ENCODE results near the gene JAK2. TPM values are rescaled to one million over a fixed set of nuclear protein-coding genes. Genes with fewer than 3 reads are reported as not detected.
"Not testable (repeated sequence)": the region's sequence is repeated elsewhere in the genome, so short reads cannot be mapped to it uniquely, and the experiment has no call there.

Gene JAK2
- total and polyA plus RNA-seq, 4 donors, result 5.3 to 30.5 (median 17.1) TPM

DNA sequence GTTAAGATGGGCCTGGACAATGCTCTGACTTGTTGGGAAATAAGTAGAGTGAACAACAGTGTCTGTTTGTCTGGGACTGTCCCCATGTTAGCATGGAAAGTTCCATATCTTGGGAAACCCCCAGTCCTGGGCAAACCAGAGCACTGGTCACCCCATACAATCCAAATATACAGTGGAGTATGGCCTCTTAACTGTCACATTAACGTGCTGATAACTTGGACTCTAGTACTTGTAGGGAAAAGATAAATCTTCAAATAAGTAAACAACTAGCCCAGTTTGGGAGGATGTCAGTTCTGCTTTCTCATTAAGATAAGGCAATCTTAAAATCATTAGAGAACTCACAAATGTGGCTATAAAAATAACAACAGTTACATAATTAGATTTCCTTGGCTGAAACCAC lies 47.6 kb upstream of the JAK2 start:
- Histone ChIP-seq H3K9ac (ENCODE audit: insufficient read depth in 1 of 2, low read length in 2 of 2) (no peak overlapping the region), H3K9me3 (ENCODE audit: control insufficient read depth in 4 of 4, insufficient read depth in 3 of 4, low read length in 3 of 4) (no peaks in the 10 kb centered on the region), H3K4me3 (no peak overlapping the region), H3K27me3 (ENCODE audit: control insufficient read depth in 3 of 3, insufficient read depth in 3 of 3, low read length in 2 of 3) (no peaks in the 10 kb centered on the region), H3K27ac (ENCODE audit: low read depth in 1 of 2, low read length in 1 of 2) (no peak overlapping the region), H3K4me1 (ENCODE audit: control insufficient read depth in 5 of 5, insufficient read depth in 5 of 5, low read length in 5 of 5) (peaks cover 0 to 11% (median 8%) of the 10 kb centered on the region in 5 donors), H3K36me3 (ENCODE audit: control insufficient read depth in 4 of 4, insufficient read depth in 4 of 4, low read length in 4 of 4) (no peaks in the 10 kb centered on the region)
- WGBS, 2 donors, result 13 to 15% methylated on average over 1 of the region's 1 CpG
- ATAC-seq (ENCODE audit: insufficient read depth, low FRiP score) (no peak), DNase-seq (peak in 1 of 3 donors; percentile 37)
- TF ChIP-seq, protein P1, sequence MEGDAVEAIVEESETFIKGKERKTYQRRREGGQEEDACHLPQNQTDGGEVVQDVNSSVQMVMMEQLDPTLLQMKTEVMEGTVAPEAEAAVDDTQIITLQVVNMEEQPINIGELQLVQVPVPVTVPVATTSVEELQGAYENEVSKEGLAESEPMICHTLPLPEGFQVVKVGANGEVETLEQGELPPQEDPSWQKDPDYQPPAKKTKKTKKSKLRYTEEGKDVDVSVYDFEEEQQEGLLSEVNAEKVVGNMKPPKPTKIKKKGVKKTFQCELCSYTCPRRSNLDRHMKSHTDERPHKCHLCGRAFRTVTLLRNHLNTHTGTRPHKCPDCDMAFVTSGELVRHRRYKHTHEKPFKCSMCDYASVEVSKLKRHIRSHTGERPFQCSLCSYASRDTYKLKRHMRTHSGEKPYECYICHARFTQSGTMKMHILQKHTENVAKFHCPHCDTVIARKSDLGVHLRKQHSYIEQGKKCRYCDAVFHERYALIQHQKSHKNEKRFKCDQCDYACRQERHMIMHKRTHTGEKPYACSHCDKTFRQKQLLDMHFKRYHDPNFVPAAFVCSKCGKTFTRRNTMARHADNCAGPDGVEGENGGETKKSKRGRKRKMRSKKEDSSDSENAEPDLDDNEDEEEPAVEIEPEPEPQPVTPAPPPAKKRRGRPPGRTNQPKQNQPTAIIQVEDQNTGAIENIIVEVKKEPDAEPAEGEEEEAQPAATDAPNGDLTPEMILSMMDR (IDR thresholded peaks at IDR 0.05; ENCODE audit: control extremely low read depth, extremely low read depth), result no peak

DNA sequence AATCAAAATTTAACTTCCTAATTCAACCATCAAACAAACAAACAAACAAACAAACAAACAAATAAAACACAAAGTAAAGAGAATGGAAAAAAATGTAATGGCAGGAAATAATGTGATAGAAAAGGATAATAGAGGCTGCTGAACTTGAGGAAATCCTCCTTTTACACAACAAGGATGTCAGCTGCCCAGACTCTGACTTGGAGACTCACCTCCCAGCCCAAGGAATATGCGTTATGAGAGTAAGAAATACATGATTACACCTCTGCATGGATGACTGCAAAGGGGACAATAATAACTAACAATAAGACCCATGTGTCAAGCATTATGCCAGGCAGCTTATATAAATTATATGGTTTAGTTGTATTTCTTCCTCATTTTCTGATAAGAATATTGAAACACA lies 46.6 kb upstream of the JAK2 start:
- TF ChIP-seq, protein P1 (IDR thresholded peaks at IDR 0.05; ENCODE audit: control extremely low read depth, extremely low read depth), result no peak
- no peak overlapping the region for H3K27ac ChIP-seq (ENCODE audit: low read depth in 1 of 2, low read length in 1 of 2)
- H3K9me3 ChIP-seq (ENCODE audit: control insufficient read depth in 4 of 4, insufficient read depth in 3 of 4, low read length in 3 of 4), result no peaks in the 10 kb centered on the region
- H3K4me1 ChIP-seq (ENCODE audit: control insufficient read depth in 5 of 5, insufficient read depth in 5 of 5, low read length in 5 of 5), result peaks cover 0 to 11% (median 5%) of the 10 kb centered on the region in 5 donors
- DNase-seq (no peak), ATAC-seq (ENCODE audit: insufficient read depth, low FRiP score) (no peak)
- 39 to 53% methylated on average over 1 of the region's 1 CpG for WGBS, 2 donors
- H3K9ac ChIP-seq (ENCODE audit: insufficient read depth in 1 of 2, low read length in 2 of 2), result no peak overlapping the region
- no peaks in the 10 kb centered on the region for H3K36me3 ChIP-seq (ENCODE audit: control insufficient read depth in 4 of 4, insufficient read depth in 4 of 4, low read length in 4 of 4)
- no peak overlapping the region for H3K4me3 ChIP-seq
- H3K27me3 ChIP-seq (ENCODE audit: control insufficient read depth in 3 of 3, insufficient read depth in 3 of 3, low read length in 2 of 3), result no peaks in the 10 kb centered on the region

DNA sequence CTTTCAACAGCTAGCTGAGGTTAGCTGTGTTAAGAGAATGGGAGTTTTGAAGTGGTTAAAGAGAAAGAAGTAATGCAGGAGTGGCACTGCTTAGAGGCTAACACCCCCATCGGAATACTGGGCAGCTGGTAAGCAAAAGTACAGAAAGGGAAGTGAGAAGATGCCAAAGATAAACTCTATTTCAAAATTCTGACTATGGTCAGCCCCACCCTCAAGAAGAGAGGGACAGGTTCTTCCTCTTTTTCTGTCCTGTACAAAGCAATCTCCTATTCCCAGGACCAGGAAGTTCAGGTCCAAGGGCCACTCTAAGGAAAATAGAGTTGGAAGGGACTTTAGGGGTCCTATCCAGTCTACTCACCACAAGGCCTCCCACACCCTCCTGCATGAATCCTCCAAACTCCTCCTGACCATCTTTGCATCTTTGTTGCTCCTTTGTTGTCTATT lies 45.9 kb upstream of the JAK2 start:
- Histone ChIP-seq H3K9me3 (ENCODE audit: control insufficient read depth in 4 of 4, insufficient read depth in 3 of 4, low read length in 3 of 4) (no peaks in the 10 kb centered on the region), H3K4me1 (ENCODE audit: control insufficient read depth in 5 of 5, insufficient read depth in 5 of 5, low read length in 5 of 5) (peaks cover 0 to 11% (median 5%) of the 10 kb centered on the region in 5 donors), H3K36me3 (ENCODE audit: control insufficient read depth in 4 of 4, insufficient read depth in 4 of 4, low read length in 4 of 4) (no peaks in the 10 kb centered on the region), H3K27ac (ENCODE audit: low read depth in 1 of 2, low read length in 1 of 2) (peak overlapping the region in 1 of 2 donors; percentile 40), H3K9ac (ENCODE audit: insufficient read depth in 1 of 2, low read length in 2 of 2) (no peak overlapping the region), H3K4me3 (no peak overlapping the region), H3K27me3 (ENCODE audit: control insufficient read depth in 3 of 3, insufficient read depth in 3 of 3, low read length in 2 of 3) (no peaks in the 10 kb centered on the region)
- 13 to 29% methylated on average over 1 of the region's 1 CpG for WGBS, 2 donors
- TF ChIP-seq, protein P1 (IDR thresholded peaks at IDR 0.05; ENCODE audit: control extremely low read depth, extremely low read depth), result no peak
- no peak for DNase-seq
- peak; percentile 43 for ATAC-seq (ENCODE audit: insufficient read depth, low FRiP score)

DNA sequence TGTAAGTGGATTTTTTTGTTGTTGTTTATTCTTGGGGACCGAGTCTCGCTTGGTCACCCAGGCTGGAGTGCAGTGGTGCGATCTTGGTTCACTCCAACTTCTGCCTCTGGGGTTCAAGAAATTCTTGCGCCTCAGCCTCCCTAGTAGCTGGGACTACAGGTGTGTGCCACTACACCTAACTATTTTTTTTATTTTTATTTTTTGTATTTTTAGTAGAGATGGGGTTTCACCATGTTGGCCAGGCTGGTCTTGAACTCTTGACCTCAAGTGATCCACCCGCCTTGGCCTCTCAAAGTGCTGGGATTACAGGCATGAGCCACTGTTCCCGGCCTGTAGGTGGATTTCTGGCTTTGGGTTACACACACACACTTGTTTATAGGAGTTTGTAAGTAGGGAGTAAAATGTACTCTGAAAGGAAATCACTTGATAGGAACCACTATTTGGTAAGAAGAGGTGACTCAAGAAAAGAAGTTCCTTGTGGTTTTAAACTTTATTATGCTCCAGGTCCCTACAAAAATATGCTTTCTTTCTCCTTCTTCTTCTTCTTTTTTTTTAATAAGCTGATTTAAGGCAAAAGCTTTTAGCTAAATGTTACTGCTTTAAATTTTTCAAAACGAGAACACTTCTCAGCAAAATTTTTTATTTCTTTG lies 42.9 kb upstream of the JAK2 start:
- 71 to 81% methylated on average over 7 of the region's 7 CpGs for WGBS, 2 donors
- peak overlapping the region in 1 of 2 donors; percentile 14 for H3K27ac ChIP-seq (ENCODE audit: low read depth in 1 of 2, low read length in 1 of 2)
- ATAC-seq (ENCODE audit: insufficient read depth, low FRiP score), result peak; percentile 34
- not testable (repeated sequence) for H3K4me1 ChIP-seq (ENCODE audit: control insufficient read depth in 5 of 5, insufficient read depth in 5 of 5, low read length in 5 of 5); H3K36me3 ChIP-seq (ENCODE audit: control insufficient read depth in 4 of 4, insufficient read depth in 4 of 4, low read length in 4 of 4); H3K27me3 ChIP-seq (ENCODE audit: control insufficient read depth in 3 of 3, insufficient read depth in 3 of 3, low read length in 2 of 3); DNase-seq; H3K4me3 ChIP-seq; H3K9me3 ChIP-seq (ENCODE audit: control insufficient read depth in 4 of 4, insufficient read depth in 3 of 4, low read length in 3 of 4); H3K9ac ChIP-seq (ENCODE audit: insufficient read depth in 1 of 2, low read length in 2 of 2)

All from lung (tissue), 12 donors.